Lung microvascular endothelial cell (primary cell): Measurements from ENCODE around the gene DTNA. TPM values are rescaled to one million over a fixed set of nuclear protein-coding genes. Genes with fewer than 3 reads are reported as not detected.

ENCODE experiments used
- DNase-seq, 2 donors: peaks; one replicate each; pipeline versions ENCODE4 v3.0.0 to v3.0.0-alpha.2; 2010; ENCODE audit warnings: low read depth in 2 of 2
- total RNA-seq: library from RNA; depleted of rRNA; stranded (reverse); fragments of >200 nt; gene quantifications from 2 replicates; pipeline ENCODE4 v1.2.1, GENCODE V29; 2014

Gene DTNA
- total RNA-seq, 1 donor from 2014 or later: 0.40 TPM

- no peak for DNase-seq
Measured at GRCh38 chr18:34805878-34806351, 95.8 kb downstream of the DTNA start.

GRCh38 chr18:34806527-34806926, 96.4 kb downstream of the DTNA start:
- no peak for DNase-seq

- no peak for DNase-seq
Measured at GRCh38 chr18:34807106-34807796, 97.2 kb downstream of the DTNA start.

GRCh38 chr18:34808389-34808788, 98.3 kb downstream of the DTNA start:
- no peak for DNase-seq

GRCh38 chr18:34809451-34810072, 99.5 kb downstream of the DTNA start:
- peak; percentile 31 to 60 for DNase-seq

- DNase-seq: no peak
Measured at GRCh38 chr18:34816183-34816582, 106.1 kb downstream of the DTNA start.

- DNase-seq: no peak
Measured at GRCh38 chr18:34817636-34818035, 107.5 kb downstream of the DTNA start.

- DNase-seq: no peak
Measured at GRCh38 chr18:34818064-34818463, 108.0 kb downstream of the DTNA start.

GRCh38 chr18:34820360-34821065, 110.4 kb downstream of the DTNA start:
- DNase-seq: no peak

- DNase-seq: no peak
Measured at GRCh38 chr18:34821669-34822210, 111.6 kb downstream of the DTNA start.

- no peak for DNase-seq
Measured at GRCh38 chr18:34828093-34828492, 118.0 kb downstream of the DTNA start.

GRCh38 chr18:34834897-34835296, 124.8 kb downstream of the DTNA start:
- no peak for DNase-seq

GRCh38 chr18:34835466-34835865, 125.4 kb downstream of the DTNA start:
- no peak for DNase-seq

- no peak for DNase-seq
Measured at GRCh38 chr18:34837769-34838272, 127.7 kb downstream of the DTNA start.

GRCh38 chr18:34838669-34839068, 128.6 kb downstream of the DTNA start:
- no peak for DNase-seq

GRCh38 chr18:34840256-34840826, 130.2 kb downstream of the DTNA start:
- DNase-seq: no peak

- no peak for DNase-seq
Measured at GRCh38 chr18:34841891-34842290, 131.8 kb downstream of the DTNA start.

GRCh38 chr18:34844072-34844471, 134.0 kb downstream of the DTNA start:
- no peak for DNase-seq

GRCh38 chr18:34844732-34845459, 134.8 kb downstream of the DTNA start:
- DNase-seq: no peak

GRCh38 chr18:34847408-34847807, 137.3 kb downstream of the DTNA start:
- DNase-seq: no peak

GRCh38 chr18:34848156-34848555, 138.1 kb downstream of the DTNA start:
- no peak for DNase-seq
